ENCODE data around the gene EIF4H.

Gene EIF4H

DNA sequence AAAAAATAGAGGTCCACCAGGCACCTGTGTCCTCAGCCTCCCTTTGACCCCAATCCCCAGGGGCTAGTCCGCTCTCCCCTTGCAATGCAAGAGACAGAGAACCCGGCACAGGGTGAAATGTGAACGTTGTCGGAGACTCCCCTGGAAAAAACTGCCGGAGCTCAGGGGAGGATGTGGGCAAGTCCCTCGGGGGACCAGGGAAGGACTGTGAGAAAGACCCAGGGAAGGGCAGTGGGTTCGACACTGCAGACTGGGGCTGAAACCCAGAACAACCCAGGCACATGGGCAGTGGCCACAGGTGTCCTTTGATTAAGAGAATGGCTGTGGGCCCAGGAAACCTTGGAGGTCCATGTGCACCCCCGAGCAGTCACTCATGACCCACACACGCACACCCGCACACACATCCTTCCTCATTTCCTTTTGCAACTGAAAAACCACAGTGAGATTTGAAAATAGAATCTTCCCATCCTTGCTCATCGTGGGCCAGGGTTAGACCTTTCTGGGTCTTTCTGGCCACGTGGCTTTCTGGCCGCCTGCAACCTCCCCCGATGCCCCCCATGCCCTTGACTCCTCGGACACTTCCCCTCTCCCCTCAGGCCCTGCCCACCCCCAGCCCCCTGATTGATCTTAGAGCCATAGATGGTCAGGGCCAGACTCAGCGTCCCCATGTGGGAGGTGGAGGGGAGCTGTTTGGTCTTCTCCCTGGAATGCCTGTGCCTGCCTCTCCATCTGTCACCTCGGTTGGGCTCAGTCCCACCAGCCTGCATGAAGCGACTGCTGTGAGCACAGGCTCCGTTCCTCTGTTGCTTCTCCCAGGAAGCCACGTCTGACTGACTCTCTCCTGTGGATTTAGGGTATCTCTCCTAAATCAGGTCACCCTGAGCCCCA, 43.5 kb downstream of the EIF4H start:
- Histone ChIP-seq H3K4me2 (ENCODE audit: low read length) (no peak overlapping the region; the same call in 1 of the 2 replicates), H3K9me2 (ENCODE audit: low read depth, low read length) (no peaks in the 10 kb centered on the region), H3K36me3 (ENCODE audit: insufficient read depth, low read length) (0 out of 2 replicates have a peak, but pooled peaks cover 9% of the 10 kb centered on the region), H3K9me3 (ENCODE audit: low read length) (no peaks in the 10 kb centered on the region), H3K4me1 (ENCODE audit: insufficient read depth, low read length, severe bottlenecking) (peaks cover 32% of the 10 kb centered on the region), H3K27ac (ENCODE audit: low read depth, low read length, poor library complexity, severe bottlenecking) (peak overlapping the region; percentile 21), H3K27me3 (ENCODE audit: insufficient read depth, low read length) (no peaks in the 10 kb centered on the region), H3K9ac (ENCODE audit: low read length) (no peak overlapping the region), H3K79me2 (ENCODE audit: insufficient read depth, low read length) (no peaks in the 10 kb centered on the region), H3K4me3 (ENCODE audit: low read depth, low read length, poor library complexity, severe bottlenecking) (no peak overlapping the region), H3F3A (ENCODE audit: insufficient read depth, low read length) (no peaks in the 10 kb centered on the region), H4K20me1 (ENCODE audit: insufficient read depth, low read length) (no peaks in the 10 kb centered on the region), H2AFZ (ENCODE audit: low read length) (no peak overlapping the region)
- no peak for TF ChIP-seq EZH2 (IDR thresholded peaks at IDR 0.05; ENCODE audit: borderline replicate concordance, low read length)
- TF ChIP-seq, protein P1, sequence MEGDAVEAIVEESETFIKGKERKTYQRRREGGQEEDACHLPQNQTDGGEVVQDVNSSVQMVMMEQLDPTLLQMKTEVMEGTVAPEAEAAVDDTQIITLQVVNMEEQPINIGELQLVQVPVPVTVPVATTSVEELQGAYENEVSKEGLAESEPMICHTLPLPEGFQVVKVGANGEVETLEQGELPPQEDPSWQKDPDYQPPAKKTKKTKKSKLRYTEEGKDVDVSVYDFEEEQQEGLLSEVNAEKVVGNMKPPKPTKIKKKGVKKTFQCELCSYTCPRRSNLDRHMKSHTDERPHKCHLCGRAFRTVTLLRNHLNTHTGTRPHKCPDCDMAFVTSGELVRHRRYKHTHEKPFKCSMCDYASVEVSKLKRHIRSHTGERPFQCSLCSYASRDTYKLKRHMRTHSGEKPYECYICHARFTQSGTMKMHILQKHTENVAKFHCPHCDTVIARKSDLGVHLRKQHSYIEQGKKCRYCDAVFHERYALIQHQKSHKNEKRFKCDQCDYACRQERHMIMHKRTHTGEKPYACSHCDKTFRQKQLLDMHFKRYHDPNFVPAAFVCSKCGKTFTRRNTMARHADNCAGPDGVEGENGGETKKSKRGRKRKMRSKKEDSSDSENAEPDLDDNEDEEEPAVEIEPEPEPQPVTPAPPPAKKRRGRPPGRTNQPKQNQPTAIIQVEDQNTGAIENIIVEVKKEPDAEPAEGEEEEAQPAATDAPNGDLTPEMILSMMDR (IDR thresholded peaks at IDR 0.05; ENCODE audit: low read length), result no peak

DNA sequence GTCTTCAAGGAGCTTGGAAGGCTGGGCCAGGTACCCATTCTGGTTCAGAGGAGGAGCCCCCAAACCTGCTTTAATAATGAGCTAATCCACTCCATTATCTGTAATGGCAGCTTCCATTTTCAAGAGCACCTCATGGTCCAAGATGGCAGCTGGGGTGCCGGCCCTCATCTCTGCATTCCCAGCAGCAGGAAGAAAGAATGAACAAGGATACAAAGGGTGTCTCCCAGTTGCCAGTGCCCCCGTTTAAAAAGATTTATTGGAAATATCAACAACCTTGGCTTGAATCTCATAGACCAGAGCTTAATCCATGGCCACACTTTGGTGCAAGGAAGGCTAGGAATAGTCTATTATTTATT, 44.2 kb downstream of the EIF4H start:
- no peak overlapping the region for H3K27ac ChIP-seq (ENCODE audit: low read depth, low read length, poor library complexity, severe bottlenecking)

DNA sequence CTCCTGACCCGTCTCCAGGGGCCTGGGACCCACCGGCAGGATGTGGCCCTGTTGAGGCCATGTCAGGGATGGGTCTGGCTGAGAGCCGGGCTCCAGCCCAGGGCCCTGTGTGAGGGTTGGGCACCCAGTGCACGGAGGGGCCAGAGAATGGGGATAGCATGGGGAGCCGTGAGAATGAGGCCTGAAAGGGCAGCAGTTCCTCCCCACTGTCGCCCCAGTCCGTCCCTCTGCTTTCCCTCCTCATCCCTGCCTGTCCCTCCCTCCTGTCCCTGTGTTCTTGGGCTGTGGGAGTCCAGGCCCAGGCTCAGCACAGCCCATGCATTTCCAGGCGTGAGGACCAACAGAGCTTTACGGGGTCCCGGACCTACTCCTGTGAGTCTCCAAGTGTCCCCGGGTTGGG, 45.3 kb downstream of the EIF4H start:
- H3F3A ChIP-seq (ENCODE audit: insufficient read depth, low read length), result no peaks in the 10 kb centered on the region
- H3K27me3 ChIP-seq (ENCODE audit: insufficient read depth, low read length), result no peaks in the 10 kb centered on the region
- TF ChIP-seq, protein P1 (IDR thresholded peaks at IDR 0.05; ENCODE audit: low read length), result no peak
- no peak for TF ChIP-seq EZH2 (IDR thresholded peaks at IDR 0.05; ENCODE audit: borderline replicate concordance, low read length)
- H4K20me1 ChIP-seq (ENCODE audit: insufficient read depth, low read length), result no peaks in the 10 kb centered on the region
- H3K4me2 ChIP-seq (ENCODE audit: low read length), result no peak overlapping the region
- H3K36me3 ChIP-seq (ENCODE audit: insufficient read depth, low read length), result peaks cover 16% of the 10 kb centered on the region
- no peak overlapping the region for H3K4me3 ChIP-seq (ENCODE audit: low read depth, low read length, poor library complexity, severe bottlenecking)
- H3K79me2 ChIP-seq (ENCODE audit: insufficient read depth, low read length), result no peaks in the 10 kb centered on the region
- peaks cover 32% of the 10 kb centered on the region for H3K4me1 ChIP-seq (ENCODE audit: insufficient read depth, low read length, severe bottlenecking)
- no peaks in the 10 kb centered on the region for H3K9me2 ChIP-seq (ENCODE audit: low read depth, low read length)
- H3K9ac ChIP-seq (ENCODE audit: low read length), result no peak overlapping the region
- H3K9me3 ChIP-seq (ENCODE audit: low read length), result no peaks in the 10 kb centered on the region
- no peak overlapping the region for H2AFZ ChIP-seq (ENCODE audit: low read length)
- H3K27ac ChIP-seq (ENCODE audit: low read depth, low read length, poor library complexity, severe bottlenecking), result no peak overlapping the region

More for the DNA sequence above, 44.2 kb downstream of the EIF4H start:
- no peak overlapping the region for H3K9ac ChIP-seq (ENCODE audit: low read length)
- TF ChIP-seq EZH2 (IDR thresholded peaks at IDR 0.05; ENCODE audit: borderline replicate concordance, low read length), result no peak
- TF ChIP-seq, protein P1 (IDR thresholded peaks at IDR 0.05; ENCODE audit: low read length), result no peak
- peaks cover 32% of the 10 kb centered on the region for H3K4me1 ChIP-seq (ENCODE audit: insufficient read depth, low read length, severe bottlenecking)
- H2AFZ ChIP-seq (ENCODE audit: low read length), result no peak overlapping the region
- H3K4me2 ChIP-seq (ENCODE audit: low read length), result no peak overlapping the region
- H3K36me3 ChIP-seq (ENCODE audit: insufficient read depth, low read length), result peaks cover 9% of the 10 kb centered on the region; the same call in 1 of the 2 replicates
- H4K20me1 ChIP-seq (ENCODE audit: insufficient read depth, low read length), result no peaks in the 10 kb centered on the region
- H3F3A ChIP-seq (ENCODE audit: insufficient read depth, low read length), result no peaks in the 10 kb centered on the region
- H3K9me3 ChIP-seq (ENCODE audit: low read length), result no peaks in the 10 kb centered on the region
- no peaks in the 10 kb centered on the region for H3K27me3 ChIP-seq (ENCODE audit: insufficient read depth, low read length)
- H3K9me2 ChIP-seq (ENCODE audit: low read depth, low read length), result no peaks in the 10 kb centered on the region
- no peak overlapping the region for H3K4me3 ChIP-seq (ENCODE audit: low read depth, low read length, poor library complexity, severe bottlenecking)
- H3K79me2 ChIP-seq (ENCODE audit: insufficient read depth, low read length), result no peaks in the 10 kb centered on the region

Measured in OCI-LY1 (cell line).